HEK293 (cell line): ENCODE data around the gene AP1S2.

ENCODE experiments used
- CTCF ChIA-PET: fragments of 350-600 bp; formaldehyde crosslinking; extraction: SDS; loops from one replicate; lab custom pipeline; 2021; ENCODE audit warnings: antibody characterized with exemption; lab: Yijun Ruan, JAX
- POLR2A ChIA-PET: fragments of 300-600 bp; formaldehyde crosslinking; extraction: SDS; loops from one replicate; lab custom pipeline; 2020; ENCODE audit warnings: antibody characterized with exemption, inconsistent platforms; lab: Yijun Ruan, JAX
- H3K27ac ChIP-seq: fragments of 200-500 bp; sonication (Bioruptor generic); 2 replicates; pipeline ENCODE4 v1.5.1; 2014; ENCODE audit warnings: low read depth, low read length, control low read depth, inconsistent platforms; ENCODE audit errors: extremely low read depth
- H3K36me3 ChIP-seq, 2 experiments: fragments of 200-500 bp in 1 of 2; sonication (Bioruptor generic) in 1 of 2; 1 replicate in 1 of 2; 2 replicates in 1 of 2; pipeline ENCODE4 v1.5.1; 2014 to 2017; ENCODE audit warnings: inconsistent platforms in 2 of 2, low read length in 2 of 2; ENCODE audit not compliant: control insufficient read depth in 2 of 2, insufficient read depth in 1 of 2
- H3K4me1 ChIP-seq: fragments of 200-500 bp; sonication (Bioruptor generic); 2 replicates; pipeline ENCODE4 v1.5.1; 2014; ENCODE audit warnings: mild to moderate bottlenecking, low read length, inconsistent platforms; ENCODE audit not compliant: control insufficient read depth, insufficient read depth
- H3K4me3 ChIP-seq: 2 replicates; pipeline ENCODE4 v1.5.1; 2011; ENCODE audit warnings: low read depth, mild to moderate bottlenecking, control low read depth, low read length, moderate library complexity
- H3K9me3 ChIP-seq: fragments of 200-500 bp; sonication (Bioruptor generic); 2 replicates; pipeline ENCODE4 v1.5.1; 2014; ENCODE audit warnings: low read depth, low read length, inconsistent platforms; ENCODE audit not compliant: control insufficient read depth, insufficient read depth
- CTCF ChIP-seq: fragments of 450-650 bp; formaldehyde crosslinking; IDR thresholded peaks from 2 replicates; pipeline ENCODE4 v1.5.1; 2016; ENCODE audit warnings: missing biosample characterization, missing genetic modification characterization
- FEZF1 ChIP-seq: fragments of 450-650 bp; formaldehyde crosslinking; IDR thresholded peaks from 2 replicates; pipeline ENCODE4 v1.5.1; 2016; ENCODE audit warnings: missing biosample characterization, missing genetic modification characterization
- REST ChIP-seq: fragments of 450-650 bp; formaldehyde crosslinking; IDR thresholded peaks from 2 replicates; pipeline ENCODE4 v1.5.1; 2016; ENCODE audit warnings: missing biosample characterization, missing genetic modification characterization
- TCF7L2 ChIP-seq: IDR thresholded peaks from 2 replicates; pipeline ENCODE4 v1.6.1; 2011; ENCODE audit warnings: low read depth, mild to moderate bottlenecking, inconsistent platforms, low read length, moderate library complexity, borderline replicate concordance
- ZBTB1 ChIP-seq: fragments of 450-650 bp; formaldehyde crosslinking; IDR thresholded peaks from 2 replicates; pipeline ENCODE4 v1.5.1; 2016; ENCODE audit warnings: missing biosample characterization, missing genetic modification characterization
- ZBTB11 ChIP-seq: fragments of 450-650 bp; formaldehyde crosslinking; conservative IDR thresholded peaks from 2 replicates; pipeline ENCODE4 v1.5.1; 2016; ENCODE audit warnings: low read depth, missing biosample characterization, missing genetic modification characterization
- ZNF10 ChIP-seq: fragments of 450-650 bp; formaldehyde crosslinking; IDR thresholded peaks from 2 replicates; pipeline ENCODE4 v1.5.1; 2017; ENCODE audit warnings: missing biosample characterization, missing genetic modification characterization
- ZNF18 ChIP-seq: fragments of 450-650 bp; formaldehyde crosslinking; IDR thresholded peaks from 2 replicates; pipeline ENCODE4 v1.5.1; 2016; ENCODE audit warnings: missing biosample characterization, missing genetic modification characterization
- ZNF184 ChIP-seq: fragments of 450-650 bp; IDR thresholded peaks from 2 replicates; pipeline ENCODE4 v1.5.1; 2018; ENCODE audit warnings: missing biosample characterization, mild to moderate bottlenecking, missing genetic modification characterization
- ZNF2 ChIP-seq: fragments of 450-650 bp; formaldehyde crosslinking; IDR thresholded peaks from 2 replicates; pipeline ENCODE4 v1.5.1; 2016; ENCODE audit warnings: missing biosample characterization, missing genetic modification characterization
- ZNF292 ChIP-seq: fragments of 450-650 bp; formaldehyde crosslinking; IDR thresholded peaks from 2 replicates; pipeline ENCODE4 v1.5.1; 2016; ENCODE audit warnings: low read depth, missing biosample characterization, missing genetic modification characterization, borderline replicate concordance
- ZNF366 ChIP-seq: fragments of 450-650 bp; formaldehyde crosslinking; conservative IDR thresholded peaks from 2 replicates; pipeline ENCODE4 v1.5.1; 2016; ENCODE audit warnings: missing biosample characterization, missing genetic modification characterization
- ZNF37A ChIP-seq: fragments of 450-650 bp; IDR thresholded peaks from 2 replicates; pipeline ENCODE4 v1.5.1; 2018; ENCODE audit warnings: missing biosample characterization, missing genetic modification characterization
- ZNF488 ChIP-seq: fragments of 450-650 bp; formaldehyde crosslinking; IDR thresholded peaks from 2 replicates; pipeline ENCODE4 v1.5.1; 2016; ENCODE audit warnings: missing biosample characterization, missing genetic modification characterization
- ZNF548 ChIP-seq: fragments of 450-650 bp; formaldehyde crosslinking; IDR thresholded peaks from 2 replicates; pipeline ENCODE4 v1.5.1; 2016; ENCODE audit warnings: missing biosample characterization, missing genetic modification characterization
- ZNF555 ChIP-seq: fragments of 450-650 bp; formaldehyde crosslinking; conservative IDR thresholded peaks from 2 replicates; pipeline ENCODE4 v1.5.1; 2017; ENCODE audit warnings: missing biosample characterization, mild to moderate bottlenecking, missing genetic modification characterization, inconsistent platforms
- ZNF580 ChIP-seq: fragments of 450-650 bp; formaldehyde crosslinking; IDR thresholded peaks from 2 replicates; pipeline ENCODE4 v1.5.1; 2016; ENCODE audit warnings: missing biosample characterization, missing genetic modification characterization
- ZNF600 ChIP-seq: fragments of 450-650 bp; formaldehyde crosslinking; IDR thresholded peaks from 2 replicates; pipeline ENCODE4 v1.5.1; 2016; ENCODE audit warnings: missing biosample characterization, missing genetic modification characterization
- ZNF624 ChIP-seq: fragments of 450-650 bp; formaldehyde crosslinking; IDR thresholded peaks from 2 replicates; pipeline ENCODE4 v1.5.1; 2017; ENCODE audit warnings: missing biosample characterization, missing genetic modification characterization
- ZNF776 ChIP-seq: fragments of 450-650 bp; formaldehyde crosslinking; IDR thresholded peaks from 2 replicates; pipeline ENCODE4 v1.5.0; 2017; ENCODE audit warnings: missing biosample characterization, missing genetic modification characterization, borderline replicate concordance
- ZSCAN16 ChIP-seq: fragments of 450-650 bp; formaldehyde crosslinking; IDR thresholded peaks from 2 replicates; pipeline ENCODE4 v1.5.1; 2016; ENCODE audit warnings: missing biosample characterization, missing genetic modification characterization
- ZSCAN23 ChIP-seq: fragments of 450-650 bp; formaldehyde crosslinking; IDR thresholded peaks from 2 replicates; pipeline ENCODE4 v1.5.1; 2016; ENCODE audit warnings: missing biosample characterization, missing genetic modification characterization

Gene AP1S2

GRCh38 chrX:15790769-15791290 is 63.8 kb downstream of the AP1S2 start (continued):
- TF ChIP-seq ZNF548 (tag by site-specific recombination) = no peak
- no peak for TF ChIP-seq ZNF18 (tag by site-specific recombination)
- no peak for TF ChIP-seq ZSCAN23 (tag by site-specific recombination)
- TF ChIP-seq ZBTB1 = no peak
- TF ChIP-seq ZNF776 (tag by site-specific recombination) = no peak
- TF ChIP-seq REST (tag by site-specific recombination) = no peak
- no peak for TF ChIP-seq ZNF580
- no peak for TF ChIP-seq ZNF624
- TF ChIP-seq ZNF37A (tag by site-specific recombination) = no peak
- TF ChIP-seq ZNF488 (tag by site-specific recombination) = no peak
- no peak for TF ChIP-seq ZNF292 (tag by site-specific recombination)
- no peak for TF ChIP-seq TCF7L2
- TF ChIP-seq ZNF10 (tag by site-specific recombination) = no peak

- Histone ChIP-seq H3K9me3 (no peaks in the 10 kb centered on the region), H3K36me3 (peaks cover 10 to 17% of the 10 kb centered on the region in 2 experiments; a peak in 1 of 3 replicates), H3K4me1 (peaks cover 4% of the 10 kb centered on the region; the same call in 1 of the 2 replicates), H3K4me3 (peak within 1 kb of the TSS; percentile 79), H3K27ac (peak within 1 kb of the TSS; percentile 71)
- CTCF ChIA-PET = interaction anchor here (1.0 to 1.6 kb wide), 5 partner anchors 19 to 105 kb away, joined by 3 to 6 read pairs (median 3); no protein-coding TSS in a partner anchor
- POLR2A ChIA-PET = interaction anchor here (0.7 to 2.0 kb wide), 3 partner anchors 8 to 65 kb away, joined by 4 to 15 read pairs (median 13); partner anchors contain the start of genes AP1S2 and CA5B
- TF ChIP-seq ZNF555 (no peak), FEZF1 (tag by site-specific recombination) (peak; percentile 12; the same call in 1 of the 2 replicates), ZSCAN16 (no peak), ZBTB11 (tag by site-specific recombination) (peak; percentile 63), ZNF184 (tag by site-specific recombination) (no peak), ZNF10 (tag by site-specific recombination) (no peak), ZNF2 (no peak; the same call in 1 of the 2 replicates), ZNF548 (tag by site-specific recombination) (no peak), ZNF600 (tag by site-specific recombination) (peak; percentile 69), ZNF366 (tag by site-specific recombination) (peak; percentile 63), CTCF (no peak)
These were observed 64.4 kb downstream of the AP1S2 start, which contains the start of gene ZRSR2 for GRCh38 chrX:15789979-15790768. Gene ZRSR2, plus strand, starts transcription at chrX:15790484. Its CDS starts 12 bp downstream, at chrX:15790496.
